HG03460 (cell line): ENCODE data around the gene BMP2.

Experiments used
- ATAC-seq: cut with Tn5 transposase; IDR thresholded peaks from one replicate; pipeline ENCODE4 v1.9.1; 2021; ENCODE audit not compliant: unreplicated experiment

BMP2 gene

GRCh38 chr20:6767536-6768227, at the start of gene BMP2:
TSS of gene BMP2 (plus strand) at chr20:6767686. CDS start at chr20:6770127, 2,441 bp downstream.
- ATAC-seq = peak; percentile 56

- ATAC-seq = no peak
Observed at GRCh38 chr20:6718662-6719368, 48.7 kb upstream of the BMP2 start.

GRCh38 chr20:6719369-6719721, 48.1 kb upstream of the BMP2 start:
- ATAC-seq = no peak

GRCh38 chr20:6726761-6727160, 40.7 kb upstream of the BMP2 start:
- ATAC-seq = no peak

GRCh38 chr20:6730672-6731328, 36.7 kb upstream of the BMP2 start:
- no peak for ATAC-seq

GRCh38 chr20:6732001-6732447, 35.5 kb upstream of the BMP2 start:
- ATAC-seq = no peak

- no peak for ATAC-seq
Observed at GRCh38 chr20:6732851-6733250, 34.6 kb upstream of the BMP2 start.

- no peak for ATAC-seq
Observed at GRCh38 chr20:6733965-6734364, 33.5 kb upstream of the BMP2 start.

- ATAC-seq = no peak
Observed at GRCh38 chr20:6735942-6736845, 31.3 kb upstream of the BMP2 start.

GRCh38 chr20:6739406-6739805, 28.1 kb upstream of the BMP2 start:
- no peak for ATAC-seq

- ATAC-seq = no peak
Observed at GRCh38 chr20:6740096-6740495, 27.4 kb upstream of the BMP2 start.

GRCh38 chr20:6744180-6744579, 23.3 kb upstream of the BMP2 start:
- no peak for ATAC-seq

GRCh38 chr20:6744805-6745204, 22.7 kb upstream of the BMP2 start:
- ATAC-seq = no peak

GRCh38 chr20:6746901-6747609, 20.4 kb upstream of the BMP2 start:
- ATAC-seq = no peak

- ATAC-seq = no peak
Observed at GRCh38 chr20:6750438-6750837, 17.0 kb upstream of the BMP2 start.

- no peak for ATAC-seq
Observed at GRCh38 chr20:6756693-6757595, 10.5 kb upstream of the BMP2 start.

- ATAC-seq = no peak
Observed at GRCh38 chr20:6764619-6765018, 2.9 kb upstream of the BMP2 start.

- no peak for ATAC-seq
Observed at GRCh38 chr20:6765469-6766058, 1.9 kb upstream of the BMP2 start.

- no peak for ATAC-seq
Observed at GRCh38 chr20:6766433-6766832, 1.1 kb upstream of the BMP2 start.
